Spleen (tissue), 7 donors: ENCODE results near the gene LRMDA.

Source experiments
- CTCF ChIP-seq, 11 experiments: fragments of 200-600 bp in 7 of 11; fragments of 450-650 bp in 4 of 11; sonication (generic) in 4 of 11; IDR thresholded peaks in 8 of 11; conservative IDR thresholded peaks in 3 of 11; 1 replicate in 7 of 11; 2 replicates in 4 of 11; pipeline versions ENCODE4 v1.4.0 to v1.8.0; 2016 to 2021; ENCODE audit warnings: antibody characterized with exemption in 11 of 11, inconsistent platforms in 4 of 11, mild to moderate bottlenecking in 1 of 11
- POLR2A ChIP-seq, 3 donors: fragments of 450-650 bp; IDR thresholded peaks; one replicate each; pipeline ENCODE4 v1.5.1; 2017; ENCODE audit warnings: antibody characterized with exemption in 3 of 3, mild to moderate bottlenecking in 1 of 3
- donor health status: DM: no; HTN: no; CAD: no; lungs with moderate emphysema.
- donor health status: DM: no; HTN: no; CAD: no.
- donor health status: DM: no; HTN: no; CAD: no.

- no peak for TF ChIP-seq CTCF (IDR thresholded peaks at IDR 0.05 in 8 of 11, conservative IDR thresholded peaks at IDR 0.05 in 3 of 11)
- no peak for TF ChIP-seq POLR2A (IDR thresholded peaks at IDR 0.05)
Observed at GRCh38 chr10:76184647-76185046, 753.2 kb downstream of the LRMDA start.
